Measurements from ENCODE around the gene ACP5. TPM values are rescaled to one million over a fixed set of nuclear protein-coding genes. Genes with fewer than 3 reads are reported as not detected.
"Not testable (repeated sequence)": the region's sequence is repeated elsewhere in the genome, so short reads cannot be mapped to it uniquely, and the experiment has no call there.

ACP5 gene
- total RNA-seq, result 1.1 TPM
- 14.7 TPM for polyA plus RNA-seq

DNA sequence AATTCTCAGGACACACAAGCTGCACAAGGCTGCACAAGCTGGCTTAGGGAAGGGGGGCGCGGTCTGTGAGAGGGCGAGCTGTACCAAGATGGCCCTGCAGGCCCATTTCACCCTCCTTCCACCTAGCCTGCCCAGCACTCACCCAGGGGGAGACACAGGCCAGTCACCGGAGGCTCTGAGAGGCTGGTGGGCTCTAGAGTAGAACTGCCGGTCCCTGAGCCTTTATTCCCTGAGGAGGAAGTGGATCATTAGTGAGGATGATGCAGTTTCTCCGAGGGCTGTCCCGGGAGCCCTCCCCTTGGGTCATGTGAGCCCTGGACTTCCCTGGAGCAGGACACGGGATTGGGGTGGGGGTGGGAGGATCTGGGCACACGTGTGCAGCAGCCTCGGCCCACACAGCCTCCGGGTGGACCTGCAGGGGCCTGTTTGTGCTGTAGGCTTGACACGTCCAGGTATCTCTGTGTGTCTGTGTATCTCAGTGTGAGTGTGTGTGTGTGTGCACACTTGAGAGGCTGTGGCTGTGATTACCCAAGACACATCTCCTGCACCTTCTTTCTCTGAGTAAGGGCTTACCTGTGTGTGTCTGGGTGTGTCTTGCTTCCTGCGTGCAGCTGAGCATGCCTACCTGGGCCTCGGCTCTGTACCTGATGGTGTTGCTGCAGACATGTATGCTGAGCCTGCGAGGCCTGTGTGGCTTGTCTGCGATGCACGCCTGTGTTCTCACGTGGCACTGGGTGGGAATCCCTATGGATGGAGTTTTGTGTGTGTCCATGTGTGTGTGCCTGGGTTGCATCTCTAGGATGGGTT is at the start of gene ACP5:
Gene ACP5, minus strand, starts transcription at position 195 of the 807 bp plus-strand sequence. CDS start 328 bp downstream, outside the sequence.
- 55% methylated on average over 18 of the region's 18 CpGs for WGBS

DNA sequence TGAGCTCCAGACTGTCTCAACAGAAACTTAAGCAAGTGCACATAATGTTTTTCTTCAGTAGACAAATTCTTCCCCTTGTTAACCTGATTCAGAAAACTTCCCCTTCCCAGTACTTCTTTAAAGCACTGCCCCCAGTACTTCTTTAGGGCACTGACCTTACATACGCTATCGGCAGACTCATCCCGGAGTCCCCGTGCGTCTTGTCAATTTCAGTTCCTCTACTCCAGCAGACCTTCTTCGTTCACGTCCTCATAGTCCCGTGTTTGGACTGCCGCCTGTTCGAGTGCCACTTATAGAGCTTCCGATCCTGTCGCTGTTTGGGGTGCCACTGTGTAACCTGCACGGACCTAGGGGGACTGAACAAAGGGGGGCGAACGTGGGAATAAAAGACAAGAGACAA is 48.8 kb upstream of the ACP5 start:
- Histone ChIP-seq H3K4me3 (ENCODE audit: low read depth, low read length) (no peak overlapping the region), H3K36me3 (ENCODE audit: insufficient read depth) (no peaks in the 10 kb centered on the region), H3K27ac (ENCODE audit: low read depth) (no peak overlapping the region), H3K4me1 (ENCODE audit: insufficient read depth) (no peaks in the 10 kb centered on the region)
- 77% methylated on average over 15 of the region's 15 CpGs for WGBS
- no peak for DNase-seq (ENCODE audit: extremely low spot score)

More for the DNA sequence above, at the start of gene ACP5:
- no peak for DNase-seq (ENCODE audit: extremely low spot score)
- H3K4me3 ChIP-seq (ENCODE audit: low read depth, low read length), result peak within 1 kb of the TSS; percentile 33
- H3K4me1 ChIP-seq (ENCODE audit: insufficient read depth), result no peaks in the 10 kb centered on the region
- peak within 1 kb of the TSS; percentile 16 for H3K27ac ChIP-seq (ENCODE audit: low read depth)
- no peaks in the 10 kb centered on the region for H3K36me3 ChIP-seq (ENCODE audit: insufficient read depth)

DNA sequence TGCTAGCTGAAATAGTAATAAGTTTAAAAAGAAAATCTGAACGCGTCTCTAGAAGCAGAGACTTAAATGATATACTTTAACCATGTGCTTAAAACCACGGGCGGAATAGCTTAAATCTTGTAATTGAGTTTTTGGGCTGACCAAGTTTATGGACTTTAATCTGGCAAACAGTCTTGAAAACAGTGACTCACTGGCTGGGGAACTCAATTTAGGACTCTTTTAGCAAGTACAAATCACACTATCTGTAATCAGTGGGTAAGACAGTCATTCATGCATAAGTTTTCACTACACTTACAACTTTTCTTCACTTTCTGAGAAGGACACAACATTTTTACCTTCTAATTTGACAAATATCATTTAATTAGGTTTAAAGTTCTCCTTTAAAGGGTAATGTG is 46.6 kb upstream of the ACP5 start:
- H3K4me3 ChIP-seq (ENCODE audit: low read depth, low read length), result no peak overlapping the region
- no peak for DNase-seq (ENCODE audit: extremely low spot score)
- H3K4me1 ChIP-seq (ENCODE audit: insufficient read depth), result no peaks in the 10 kb centered on the region
- WGBS, result 44% methylated on average over 4 of the region's 4 CpGs
- no peaks in the 10 kb centered on the region for H3K36me3 ChIP-seq (ENCODE audit: insufficient read depth)
- no peak overlapping the region for H3K27ac ChIP-seq (ENCODE audit: low read depth)

DNA sequence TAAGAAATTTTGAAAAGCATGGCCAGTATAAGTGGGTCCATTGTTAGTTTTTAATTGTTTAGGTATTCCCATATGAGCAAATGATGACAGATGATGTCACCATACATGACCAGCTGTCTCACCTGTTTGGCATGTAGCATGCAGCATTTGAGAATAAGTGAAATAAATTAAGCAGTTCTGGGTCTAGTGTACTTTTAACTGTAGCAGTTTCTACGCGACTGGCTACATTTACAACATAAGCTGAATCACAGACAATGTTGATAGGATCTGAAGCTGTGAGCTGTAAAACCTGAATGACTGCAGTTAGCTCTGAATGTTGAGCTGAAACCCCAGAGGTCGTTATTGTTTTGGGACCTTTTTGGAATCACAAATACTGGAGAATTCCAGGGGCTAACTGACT is 45.0 kb upstream of the ACP5 start:
- not testable (repeated sequence) for H3K4me3 ChIP-seq (ENCODE audit: low read depth, low read length); H3K27ac ChIP-seq (ENCODE audit: low read depth); DNase-seq (ENCODE audit: extremely low spot score); H3K36me3 ChIP-seq (ENCODE audit: insufficient read depth); H3K4me1 ChIP-seq (ENCODE audit: insufficient read depth)
- 46% methylated on average over 3 of the region's 3 CpGs for WGBS

DNA sequence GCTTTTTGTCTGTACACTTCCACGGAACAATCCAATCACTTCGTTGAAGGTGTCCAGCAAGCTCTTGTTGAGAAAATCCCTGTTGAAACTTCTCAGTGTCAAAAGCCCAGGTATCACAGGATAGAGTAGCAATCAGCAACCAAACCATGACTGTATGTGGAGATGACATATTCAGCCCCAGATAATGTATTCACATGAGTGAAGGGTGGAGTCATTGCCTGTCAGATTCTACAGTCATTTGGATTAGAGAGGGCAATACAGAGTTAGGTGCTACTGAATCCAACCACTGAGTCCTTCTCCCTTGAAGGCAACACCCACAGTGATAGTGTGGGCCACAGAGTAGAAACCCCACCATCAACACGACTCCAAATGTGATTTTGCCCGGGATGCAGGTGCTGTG is 43.1 kb upstream of the ACP5 start:
- 85% methylated on average over 4 of the region's 4 CpGs for WGBS
- DNase-seq (ENCODE audit: extremely low spot score), result no peak
- Histone ChIP-seq H3K4me1 (ENCODE audit: insufficient read depth) (no peaks in the 10 kb centered on the region), H3K27ac (ENCODE audit: low read depth) (no peak overlapping the region), H3K4me3 (ENCODE audit: low read depth, low read length) (no peak overlapping the region), H3K36me3 (ENCODE audit: insufficient read depth) (peaks cover 6% of the 10 kb centered on the region)

DNA sequence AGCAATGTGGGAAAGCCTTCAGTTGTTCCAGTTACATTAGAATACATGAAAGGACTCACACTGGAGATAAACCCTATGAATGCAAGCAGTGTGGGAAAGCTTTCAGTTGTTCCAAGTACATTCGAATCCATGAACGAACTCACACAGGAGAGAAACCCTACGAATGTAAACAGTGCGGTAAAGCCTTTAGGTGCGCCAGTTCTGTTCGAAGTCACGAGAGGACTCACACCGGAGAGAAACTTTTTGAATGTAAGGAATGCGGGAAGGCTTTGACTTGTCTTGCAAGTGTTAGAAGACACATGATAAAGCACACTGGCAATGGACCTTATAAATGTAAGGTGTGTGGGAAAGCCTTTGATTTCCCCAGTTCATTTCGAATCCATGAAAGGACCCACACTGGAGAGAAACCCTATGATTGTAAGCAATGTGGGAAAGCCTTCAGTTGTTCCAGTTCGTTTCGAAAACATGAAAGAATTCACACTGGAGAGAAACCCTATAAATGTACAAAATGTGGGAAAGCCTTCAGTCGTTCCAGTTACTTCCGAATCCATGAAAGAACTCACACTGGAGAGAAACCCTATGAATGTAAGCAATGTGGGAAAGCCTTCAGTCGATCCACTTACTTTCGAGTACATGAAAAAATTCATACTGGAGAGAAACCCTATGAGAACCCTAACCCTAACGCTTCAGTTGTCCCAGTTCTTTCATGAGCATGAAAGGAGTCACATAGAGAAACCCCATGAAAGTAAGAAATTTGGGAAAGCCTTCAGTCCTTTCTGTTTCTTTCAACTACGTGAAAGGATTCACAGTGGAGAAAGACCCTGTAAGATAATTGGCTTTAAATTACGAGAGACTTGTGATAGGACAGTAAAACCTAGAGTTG is 40.0 kb upstream of the ACP5 start:
- 98% methylated on average over 19 of the region's 19 CpGs for WGBS
- Histone ChIP-seq H3K27ac (ENCODE audit: low read depth) (no peak overlapping the region), H3K4me1 (ENCODE audit: insufficient read depth) (no peaks in the 10 kb centered on the region), H3K4me3 (ENCODE audit: low read depth, low read length) (no peak overlapping the region), H3K36me3 (ENCODE audit: insufficient read depth) (peaks cover 6% of the 10 kb centered on the region)
- no peak for DNase-seq (ENCODE audit: extremely low spot score)

DNA sequence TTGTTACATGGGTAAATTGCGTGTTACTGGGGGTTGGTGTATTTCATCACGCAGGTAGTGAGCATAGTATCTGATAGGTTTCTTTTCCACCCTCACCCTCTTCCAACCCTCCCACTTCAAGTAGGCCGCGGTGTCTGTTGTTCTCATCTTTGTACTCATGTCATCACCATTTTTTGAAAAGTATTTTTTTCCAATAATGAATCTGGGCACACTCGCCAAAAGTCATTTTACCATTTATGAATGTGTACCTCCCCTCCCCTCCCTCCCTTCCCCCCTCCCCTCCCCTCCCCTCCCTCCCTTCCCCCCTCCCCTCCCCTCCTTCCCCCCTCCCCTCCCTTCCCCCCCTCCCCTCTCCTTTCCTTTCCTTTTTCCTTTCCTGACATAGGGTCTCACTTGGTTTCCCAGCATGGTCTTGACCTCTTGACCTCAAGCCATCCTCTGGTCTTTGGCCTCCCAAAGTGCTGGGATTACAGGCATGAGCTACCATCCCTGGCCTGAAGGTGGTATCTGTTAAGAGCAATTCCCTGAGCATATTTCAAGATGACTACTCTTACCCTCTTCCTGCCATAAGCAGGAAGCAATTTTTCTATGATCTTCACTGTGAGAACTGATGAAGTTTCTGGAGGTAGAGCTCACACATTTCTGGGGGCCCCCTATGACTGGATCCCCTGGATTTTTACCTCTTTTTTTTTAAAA is 35.5 kb upstream of the ACP5 start:
- 97% methylated on average over 5 of the region's 5 CpGs for WGBS

DNA sequence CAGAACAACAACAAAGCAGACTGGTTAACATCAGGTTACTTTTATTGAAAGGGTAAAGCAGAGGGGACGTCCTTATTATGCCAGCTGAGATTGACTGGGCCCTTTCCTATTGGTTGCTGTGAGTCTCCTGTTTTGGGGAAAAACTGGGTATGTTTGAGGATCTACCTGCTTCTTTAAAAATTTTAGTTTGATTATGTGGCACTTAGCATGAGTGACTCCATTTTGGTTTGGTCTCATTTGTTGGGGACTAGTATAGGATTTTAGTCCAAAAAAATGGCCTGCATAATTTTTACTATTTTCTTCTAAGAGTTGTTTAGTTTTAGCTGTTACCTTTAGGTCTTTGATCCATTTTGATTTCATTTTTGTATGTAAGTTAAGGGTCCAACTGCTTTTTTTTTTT is 34.3 kb upstream of the ACP5 start:
- Histone ChIP-seq H3K4me1 (ENCODE audit: insufficient read depth) (no peaks in the 10 kb centered on the region), H3K4me3 (ENCODE audit: low read depth, low read length) (no peak overlapping the region), H3K36me3 (ENCODE audit: insufficient read depth) (peaks cover 3% of the 10 kb centered on the region), H3K27ac (ENCODE audit: low read depth) (no peak overlapping the region)
- WGBS, result 95% methylated on average over 1 of the region's 1 CpG
- no peak for DNase-seq (ENCODE audit: extremely low spot score)

More for the DNA sequence above, 35.5 kb upstream of the ACP5 start:
- no peak for DNase-seq (ENCODE audit: extremely low spot score)
- Histone ChIP-seq H3K4me3 (ENCODE audit: low read depth, low read length) (no peak overlapping the region), H3K4me1 (ENCODE audit: insufficient read depth) (no peaks in the 10 kb centered on the region), H3K27ac (ENCODE audit: low read depth) (no peak overlapping the region), H3K36me3 (ENCODE audit: insufficient read depth) (peaks cover 6% of the 10 kb centered on the region)

DNA sequence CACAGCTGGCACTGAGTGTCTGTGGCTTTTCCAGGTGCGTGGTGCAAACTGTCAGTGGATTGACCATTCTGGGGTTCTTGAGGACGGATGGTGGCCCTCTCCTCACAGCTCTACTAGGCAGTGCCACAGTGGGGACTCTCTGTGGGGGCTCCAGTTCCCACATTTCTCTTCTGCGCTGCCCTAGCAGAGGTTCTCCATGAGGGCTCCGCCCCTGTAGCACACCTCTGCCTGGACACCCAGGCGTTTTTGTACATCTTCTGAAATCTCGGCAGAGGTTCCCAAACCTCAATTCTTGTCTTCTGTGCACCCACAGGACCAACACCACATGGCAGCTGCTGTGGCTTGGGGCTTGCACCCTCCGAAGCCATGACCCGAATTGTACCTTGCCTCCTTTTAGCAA is 29.0 kb upstream of the ACP5 start:
- no peaks in the 10 kb centered on the region for H3K36me3 ChIP-seq (ENCODE audit: insufficient read depth)
- DNase-seq (ENCODE audit: extremely low spot score), result no peak
- 97% methylated on average over 8 of the region's 8 CpGs for WGBS
- H3K4me3 ChIP-seq (ENCODE audit: low read depth, low read length), result no peak overlapping the region
- H3K27ac ChIP-seq (ENCODE audit: low read depth), result no peak overlapping the region
- no peaks in the 10 kb centered on the region for H3K4me1 ChIP-seq (ENCODE audit: insufficient read depth)

DNA sequence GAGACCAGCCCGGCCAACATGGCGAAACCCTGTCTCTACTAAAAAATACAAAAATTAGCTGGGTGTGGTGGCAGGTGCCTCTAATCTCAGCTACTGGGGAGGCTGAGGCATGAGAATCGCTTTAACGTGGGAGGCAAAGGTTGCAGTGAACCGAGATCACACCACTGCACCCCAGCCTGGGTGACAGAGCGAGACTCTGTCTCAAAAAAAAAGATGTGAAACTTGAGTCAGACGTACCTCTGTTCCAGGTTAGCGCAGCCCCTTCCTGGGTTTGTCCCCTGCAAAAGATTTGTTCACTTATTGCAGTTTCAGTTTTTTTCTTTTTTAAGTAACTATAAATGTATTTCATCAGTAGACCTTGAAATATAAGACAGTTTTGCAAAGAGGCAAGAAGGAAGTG is 22.3 kb upstream of the ACP5 start:
- WGBS, result 95% methylated on average over 8 of the region's 8 CpGs
- H3K27ac ChIP-seq (ENCODE audit: low read depth); H3K4me3 ChIP-seq (ENCODE audit: low read depth, low read length); H3K36me3 ChIP-seq (ENCODE audit: insufficient read depth); DNase-seq (ENCODE audit: extremely low spot score); H3K4me1 ChIP-seq (ENCODE audit: insufficient read depth): not testable (repeated sequence)

DNA sequence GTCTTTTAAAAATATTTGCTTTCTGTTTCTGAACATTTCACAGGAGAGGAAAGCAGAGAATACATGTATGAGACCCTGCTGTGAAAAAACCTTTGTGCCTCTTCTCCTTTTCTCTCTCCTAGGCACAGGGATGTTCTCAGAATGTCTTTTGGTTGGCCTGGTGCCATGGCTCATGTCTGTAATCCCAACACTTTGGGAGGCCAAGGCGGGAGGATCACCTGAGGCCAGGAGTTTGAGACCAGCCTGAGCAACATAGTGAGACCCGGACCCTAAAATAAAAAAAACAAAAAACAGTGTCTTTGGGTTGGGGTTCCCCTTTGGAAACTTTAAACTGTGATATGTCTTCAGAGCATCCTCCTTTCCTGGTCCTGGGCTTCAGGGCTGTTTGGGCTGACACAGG is 21.3 kb upstream of the ACP5 start:
- peaks cover 1% of the 10 kb centered on the region for H3K4me1 ChIP-seq (ENCODE audit: insufficient read depth)
- DNase-seq (ENCODE audit: extremely low spot score), result no peak
- no peak overlapping the region for H3K4me3 ChIP-seq (ENCODE audit: low read depth, low read length)
- no peaks in the 10 kb centered on the region for H3K36me3 ChIP-seq (ENCODE audit: insufficient read depth)
- no peak overlapping the region for H3K27ac ChIP-seq (ENCODE audit: low read depth)
- 95% methylated on average over 2 of the region's 2 CpGs for WGBS

DNA sequence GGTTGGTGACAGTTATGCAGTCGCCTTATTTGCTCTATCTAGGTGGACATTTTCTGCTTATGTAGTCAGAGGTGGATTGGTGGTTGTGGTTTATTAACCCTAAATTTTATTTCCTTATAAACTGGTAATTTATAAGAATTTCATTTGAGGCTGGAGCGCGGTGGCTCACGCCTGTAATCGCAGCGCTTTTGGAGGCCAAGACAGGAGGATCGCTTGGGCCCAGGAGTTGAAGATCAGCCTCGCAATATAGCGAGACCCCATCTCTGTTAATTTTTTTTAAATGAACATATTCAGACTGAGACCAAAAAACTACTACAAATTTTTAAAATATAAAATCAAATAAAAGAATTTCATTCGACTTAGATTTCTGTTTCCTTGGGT is 20.6 kb upstream of the ACP5 start:
- H3K36me3 ChIP-seq (ENCODE audit: insufficient read depth), result no peaks in the 10 kb centered on the region
- peak overlapping the region; percentile 87 for H3K4me3 ChIP-seq (ENCODE audit: low read depth, low read length)
- H3K27ac ChIP-seq (ENCODE audit: low read depth), result no peak overlapping the region
- 66% methylated on average over 10 of the region's 10 CpGs for WGBS
- H3K4me1 ChIP-seq (ENCODE audit: insufficient read depth), result peaks cover 1% of the 10 kb centered on the region
- no peak for DNase-seq (ENCODE audit: extremely low spot score)

DNA sequence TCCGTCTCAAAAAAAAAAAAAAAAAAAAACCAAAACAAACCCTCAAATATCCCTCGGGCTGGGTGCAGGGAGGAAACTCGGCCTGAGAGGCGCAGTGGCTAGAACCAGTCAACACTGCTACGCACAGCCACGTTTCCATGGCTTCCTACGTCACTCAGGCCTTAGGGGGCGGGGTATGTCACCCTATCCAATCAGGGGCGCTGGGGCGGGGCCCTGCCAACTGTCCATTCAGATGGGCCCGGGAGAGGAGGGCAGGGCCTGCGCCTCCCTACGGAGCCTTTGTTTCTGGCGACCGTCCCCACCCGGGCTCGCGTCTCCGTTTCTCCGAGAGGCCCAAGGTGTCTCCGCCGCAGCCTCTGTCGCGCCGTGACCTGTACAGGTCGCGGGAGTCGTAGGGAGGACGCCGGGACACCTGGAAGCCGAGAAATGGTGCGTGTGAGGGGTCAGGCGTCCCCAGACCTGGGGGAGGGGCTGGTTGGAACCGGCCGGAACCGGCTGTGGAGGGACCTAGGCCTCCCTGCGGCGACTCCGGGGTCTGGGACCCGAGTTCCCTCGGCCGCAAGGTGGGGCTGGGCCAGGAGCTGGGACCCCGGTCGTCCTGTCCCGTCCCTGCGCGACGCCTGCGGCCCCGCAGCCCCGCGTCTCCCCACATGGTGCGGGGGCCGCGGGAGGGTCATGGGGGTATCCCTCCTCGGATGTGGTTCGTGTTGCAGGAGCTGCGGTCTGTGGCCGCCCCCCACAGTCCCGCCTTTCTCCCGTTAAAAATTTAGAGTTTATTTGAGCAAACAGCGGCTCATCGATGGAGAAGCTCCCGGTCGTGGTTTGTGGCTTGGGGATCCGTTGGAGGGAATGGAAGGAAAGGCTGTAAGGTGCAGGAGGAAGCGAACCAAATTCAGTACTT is 20.0 kb upstream of the ACP5 start, which contains the start of gene ZNF627:
Gene ZNF627, plus strand, starts transcription at position 282 of the 901 bp plus-strand sequence. Its CDS starts 145 bp downstream, at position 427.
- Histone ChIP-seq H3K27ac (ENCODE audit: low read depth) (peak within 1 kb of the TSS; percentile 93), H3K4me3 (ENCODE audit: low read depth, low read length) (peak within 1 kb of the TSS; percentile 87), H3K36me3 (ENCODE audit: insufficient read depth) (no peaks in the 10 kb centered on the region), H3K4me1 (ENCODE audit: insufficient read depth) (peaks cover 1% of the 10 kb centered on the region)
- under 1% methylated on average over 67 of the region's 67 CpGs for WGBS
- peak; percentile 96 for DNase-seq (ENCODE audit: extremely low spot score)

Data from urinary bladder (tissue), 4 donors.